GM18868 (cell line): Measurements from ENCODE around the gene S100PBP.

ENCODE experiments used
- ATAC-seq: cut with Tn5 transposase; IDR thresholded peaks from one replicate; pipeline ENCODE4 v1.9.1; 2021; ENCODE audit warnings: mild to moderate bottlenecking, moderate library complexity; ENCODE audit not compliant: unreplicated experiment

Gene S100PBP

GRCh38 chr1:32817159-32817814 lies at the start of gene S100PBP, which contains the start of gene YARS1:
S100PBP (plus strand) TSS chr1:32817653; CDS start chr1:32826100, 8,447 bp downstream.
YARS1 (minus strand) TSS chr1:32817358; CDS start chr1:32817244, 114 bp downstream.
- ATAC-seq: peak; percentile 84

GRCh38 chr1:32768110-32768850 lies 49.2 kb upstream of the S100PBP start:
- ATAC-seq: no peak

- ATAC-seq: no peak
Observed at GRCh38 chr1:32769524-32770220, 47.8 kb upstream of the S100PBP start.

- ATAC-seq: no peak
Observed at GRCh38 chr1:32770221-32770731, 47.2 kb upstream of the S100PBP start.

GRCh38 chr1:32770741-32771548 lies 46.5 kb upstream of the S100PBP start:
- ATAC-seq: no peak

GRCh38 chr1:32771561-32772280 lies 45.7 kb upstream of the S100PBP start:
- ATAC-seq: no peak

GRCh38 chr1:32772281-32773017 lies 45.0 kb upstream of the S100PBP start:
- ATAC-seq: no peak

- ATAC-seq: no peak
Observed at GRCh38 chr1:32773018-32773763, 44.3 kb upstream of the S100PBP start.

- no peak for ATAC-seq
Observed at GRCh38 chr1:32773764-32774463, 43.5 kb upstream of the S100PBP start.

GRCh38 chr1:32774464-32774808 lies 43.0 kb upstream of the S100PBP start:
- ATAC-seq: no peak

- ATAC-seq: no peak
Observed at GRCh38 chr1:32774950-32775634, 42.4 kb upstream of the S100PBP start.

GRCh38 chr1:32775640-32776337 lies 41.7 kb upstream of the S100PBP start:
- no peak for ATAC-seq

GRCh38 chr1:32779242-32779641 lies 38.2 kb upstream of the S100PBP start:
- ATAC-seq: no peak

- ATAC-seq: no peak
Observed at GRCh38 chr1:32780005-32780404, 37.4 kb upstream of the S100PBP start.

- no peak for ATAC-seq
Observed at GRCh38 chr1:32780628-32781234, 36.7 kb upstream of the S100PBP start.

GRCh38 chr1:32782086-32782485 lies 35.4 kb upstream of the S100PBP start:
- no peak for ATAC-seq

- no peak for ATAC-seq
Observed at GRCh38 chr1:32783851-32784250, 33.6 kb upstream of the S100PBP start.
